ENCODE data around the gene TXNL1. TPM values are rescaled to one million over a fixed set of nuclear protein-coding genes. Genes with fewer than 3 reads are reported as not detected.
A peak's percentile ranks its signal among the peaks of the same experiment; 100 is the strongest.

TXNL1 gene
- total and polyA plus RNA-seq, 2 of the 8 experiments (the other 6 are each of a cell fraction or from before 2014, with no cell fraction given): 35.1 to 85.8 TPM

DNA sequence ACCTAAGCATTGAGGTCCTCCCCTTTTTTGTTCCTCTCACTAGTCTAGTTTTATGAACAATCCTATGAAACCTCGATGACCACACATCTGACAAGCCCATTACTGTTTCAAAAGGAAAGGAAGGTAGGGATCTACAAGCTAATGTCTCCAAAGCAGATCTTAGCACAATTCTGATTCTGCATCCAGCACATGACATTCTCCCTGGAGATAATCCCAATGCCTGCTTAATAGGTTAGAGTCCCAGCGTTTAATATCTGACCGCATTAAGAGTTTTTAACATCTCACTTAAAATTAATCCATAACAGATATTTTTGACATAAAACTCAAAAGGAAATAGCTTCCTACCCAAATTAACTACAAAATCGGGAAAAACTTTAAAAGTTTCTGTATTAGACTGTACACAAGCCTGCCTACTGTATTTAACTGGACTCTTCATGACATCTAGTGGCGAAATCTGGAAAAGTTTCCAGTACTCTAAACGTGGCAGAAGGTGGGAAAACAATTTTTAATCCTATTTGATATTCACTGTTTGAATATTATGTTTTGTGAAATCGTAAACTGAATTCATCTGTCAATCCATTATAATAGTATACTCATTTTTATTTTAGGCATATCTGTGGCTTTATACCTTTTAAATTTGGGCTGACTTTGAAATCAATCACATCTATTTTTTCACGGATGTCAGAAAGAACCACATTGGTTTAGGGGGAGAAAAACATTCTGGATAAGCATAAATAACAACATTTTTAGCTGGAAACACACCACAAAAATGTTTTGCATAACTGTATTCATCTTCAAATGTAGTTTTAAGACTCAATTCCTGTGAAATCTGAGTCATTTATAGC is 62.4 kb downstream of the TXNL1 start (continued):
- no peak for TF ChIP-seq SIN3A (conservative IDR thresholded peaks at IDR 0.05 in 1 of 2, IDR thresholded peaks at IDR 0.05 in 1 of 2; ENCODE audit: low read depth in 1 of 2, low read length in 2 of 2)
- no peak for TF ChIP-seq TCF12 (IDR thresholded peaks at IDR 0.05; ENCODE audit: low read depth, low read length)
- TF ChIP-seq CHD2 (IDR thresholded peaks at IDR 0.05; ENCODE audit: low read length): no peak
- TF ChIP-seq TBP (IDR thresholded peaks at IDR 0.05; ENCODE audit: low read depth, low read length): no peak
- TF ChIP-seq JUN (IDR thresholded peaks at IDR 0.05; ENCODE audit: low read depth, low read length): no peak
- TF ChIP-seq ZNF274 (IDR thresholded peaks at IDR 0.05; ENCODE audit: borderline replicate concordance, extremely low read depth, low read length): no peak
- TF ChIP-seq E2F6 (IDR thresholded peaks at IDR 0.05): peak; percentile 16; the same call in 1 of the 2 replicates
- TF ChIP-seq SP4 (IDR thresholded peaks at IDR 0.05; ENCODE audit: low read length): no peak
- TF ChIP-seq CBX8 (IDR thresholded peaks at IDR 0.05; ENCODE audit: borderline replicate concordance, low read depth, low read length): no peak

Measured in H1 (cell line).